D721Med (cell line): Measurements from ENCODE around the gene SETDB1.
"Not testable (repeated sequence)": the region's sequence is repeated elsewhere in the genome, so short reads cannot be mapped to it uniquely, and the experiment has no call there.

Experiments used
- DNase-seq: peaks from one replicate; pipeline ENCODE4 v3.0.0; 2011; ENCODE audit warnings: low spot score; ENCODE audit not compliant: insufficient read length
- FAIRE-seq: peaks from 2 replicates; lab custom pipeline; 2011; peaks lifted over from hg19 to GRCh38; lab: Jason Lieb, UNC
- TF ChIP-seq, protein P1 (sequence below): IDR thresholded peaks from 2 replicates; pipeline ENCODE4 v1.5.1; 2012; ENCODE audit warnings: mild to moderate bottlenecking, control low read depth; ENCODE audit not compliant: insufficient read depth; ENCODE audit errors: missing control alignments

The SETDB1 gene

DNA sequence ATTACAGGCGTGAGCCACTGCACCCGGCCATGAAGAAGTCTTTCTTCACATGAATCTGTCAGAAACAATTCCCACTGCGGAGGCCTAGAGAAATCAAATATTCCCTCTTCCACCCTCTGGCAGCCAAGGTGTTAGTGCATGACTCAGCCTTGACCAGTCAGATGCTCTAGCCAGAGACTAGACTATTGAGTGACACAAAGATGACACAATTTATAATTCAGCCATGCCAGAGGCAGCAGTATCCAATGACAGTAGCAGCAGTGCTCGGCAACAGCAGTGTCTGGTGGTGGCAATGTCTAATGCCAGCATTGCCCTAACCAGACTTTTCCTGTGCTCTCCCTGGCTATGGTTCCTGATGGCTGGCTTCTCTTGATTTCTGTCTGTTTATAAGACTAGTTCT lies 30.5 kb upstream of the SETDB1 start:
- FAIRE-seq (no peak), DNase-seq (no peak)
- TF ChIP-seq, protein P1, sequence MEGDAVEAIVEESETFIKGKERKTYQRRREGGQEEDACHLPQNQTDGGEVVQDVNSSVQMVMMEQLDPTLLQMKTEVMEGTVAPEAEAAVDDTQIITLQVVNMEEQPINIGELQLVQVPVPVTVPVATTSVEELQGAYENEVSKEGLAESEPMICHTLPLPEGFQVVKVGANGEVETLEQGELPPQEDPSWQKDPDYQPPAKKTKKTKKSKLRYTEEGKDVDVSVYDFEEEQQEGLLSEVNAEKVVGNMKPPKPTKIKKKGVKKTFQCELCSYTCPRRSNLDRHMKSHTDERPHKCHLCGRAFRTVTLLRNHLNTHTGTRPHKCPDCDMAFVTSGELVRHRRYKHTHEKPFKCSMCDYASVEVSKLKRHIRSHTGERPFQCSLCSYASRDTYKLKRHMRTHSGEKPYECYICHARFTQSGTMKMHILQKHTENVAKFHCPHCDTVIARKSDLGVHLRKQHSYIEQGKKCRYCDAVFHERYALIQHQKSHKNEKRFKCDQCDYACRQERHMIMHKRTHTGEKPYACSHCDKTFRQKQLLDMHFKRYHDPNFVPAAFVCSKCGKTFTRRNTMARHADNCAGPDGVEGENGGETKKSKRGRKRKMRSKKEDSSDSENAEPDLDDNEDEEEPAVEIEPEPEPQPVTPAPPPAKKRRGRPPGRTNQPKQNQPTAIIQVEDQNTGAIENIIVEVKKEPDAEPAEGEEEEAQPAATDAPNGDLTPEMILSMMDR, result no peak

DNA sequence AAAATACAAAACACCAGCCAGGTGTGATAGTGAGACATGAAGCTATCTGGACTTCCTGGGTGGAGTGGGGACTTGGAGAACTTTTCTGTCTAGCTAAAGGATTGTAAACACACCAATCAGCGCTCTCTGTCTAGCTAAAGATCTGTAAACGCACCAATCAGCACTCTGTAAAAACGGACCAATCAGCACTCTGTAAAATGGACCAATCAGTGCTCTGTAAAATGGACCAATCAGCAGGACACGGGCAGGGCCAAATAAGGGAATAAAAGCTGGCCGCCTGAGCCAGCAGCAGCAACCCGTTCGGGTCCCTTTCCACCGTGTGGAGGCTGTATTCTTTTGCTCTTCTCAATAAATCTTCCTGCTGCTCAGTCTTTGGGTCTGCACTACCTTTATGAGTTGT lies 26.4 kb upstream of the SETDB1 start:
- not testable (repeated sequence) for FAIRE-seq, DNase-seq

DNA sequence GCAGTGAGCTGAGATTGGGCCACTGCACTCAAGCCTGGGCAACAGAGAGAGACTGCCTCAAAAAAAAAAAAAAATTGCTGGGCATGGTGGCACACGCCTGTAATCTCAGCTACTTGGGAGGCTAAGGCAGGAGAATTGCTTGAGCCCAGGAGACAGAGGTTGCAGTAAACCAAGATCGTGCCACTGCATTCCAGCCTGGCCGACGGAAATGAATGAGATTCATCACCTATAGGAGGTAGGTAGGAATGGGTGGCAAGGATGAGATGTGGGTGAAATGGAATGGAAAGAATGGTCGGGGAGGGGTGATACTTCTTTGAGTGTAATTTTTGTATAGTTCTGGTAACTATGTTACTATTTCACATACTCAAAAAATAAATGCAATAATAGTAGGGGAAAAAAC lies 23.8 kb upstream of the SETDB1 start:
- FAIRE-seq (no peak), DNase-seq (no peak)
- TF ChIP-seq, protein P1, result no peak

DNA sequence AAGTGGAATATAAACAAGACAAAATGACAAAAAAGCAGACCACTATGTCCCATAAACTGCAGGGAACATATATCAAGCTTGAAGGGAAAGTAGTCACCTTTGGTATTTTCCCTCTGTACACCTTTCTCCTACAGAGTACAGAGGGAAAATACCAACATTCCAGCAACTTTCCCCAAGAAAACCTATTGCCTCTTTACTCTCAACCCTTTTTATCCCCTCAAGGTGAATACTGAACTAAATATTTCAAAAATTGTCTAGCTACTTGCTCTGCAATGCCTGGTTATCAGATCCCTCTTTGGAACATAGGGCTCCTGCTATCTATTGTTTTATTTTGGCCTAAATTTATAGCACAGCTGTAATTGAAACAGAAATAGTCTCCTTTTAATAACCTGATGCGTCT lies 23.4 kb upstream of the SETDB1 start:
- DNase-seq (no peak), FAIRE-seq (no peak)
- TF ChIP-seq, protein P1, result no peak

DNA sequence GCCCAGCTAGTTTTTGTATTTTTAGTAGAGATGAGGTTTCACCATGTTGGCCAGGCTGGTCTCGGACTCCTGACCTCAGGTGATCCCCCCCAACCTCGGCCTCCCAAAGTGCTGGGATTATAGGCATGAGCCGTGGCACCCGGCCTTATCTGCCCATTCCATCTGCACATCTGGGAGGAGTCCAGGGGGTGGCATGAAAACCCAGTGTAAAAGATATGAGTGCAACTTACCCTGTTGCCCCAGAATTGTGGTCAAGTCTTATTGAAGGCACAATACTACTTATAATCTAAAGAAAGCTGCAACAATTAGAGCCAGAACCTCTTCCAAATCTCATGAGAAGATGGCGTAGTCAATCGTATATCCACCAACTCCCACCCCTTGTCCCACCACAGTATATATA lies 20.9 kb upstream of the SETDB1 start:
- FAIRE-seq, result no peak
- TF ChIP-seq, protein P1, result no peak
- no peak for DNase-seq

DNA sequence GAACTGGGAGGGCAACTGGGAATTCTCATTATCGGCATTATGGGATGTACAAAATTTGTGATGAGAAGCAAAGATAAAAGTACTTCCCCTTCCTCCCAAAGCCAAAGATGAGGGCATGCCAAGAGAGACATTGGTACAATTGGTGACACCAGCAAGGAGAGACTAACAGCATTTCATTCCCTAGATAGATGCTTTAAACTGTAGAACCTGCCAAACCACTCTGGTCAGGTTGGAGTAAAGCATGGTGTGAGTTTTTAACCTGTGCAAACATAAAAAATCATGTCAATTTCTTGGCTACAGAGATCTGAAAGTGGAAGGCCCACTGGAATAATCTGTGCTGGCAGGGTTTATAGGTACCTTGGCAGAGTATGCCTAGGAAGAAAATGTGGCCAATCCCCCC lies 19.8 kb upstream of the SETDB1 start:
- no peak for DNase-seq
- no peak for FAIRE-seq
- TF ChIP-seq, protein P1, result no peak

DNA sequence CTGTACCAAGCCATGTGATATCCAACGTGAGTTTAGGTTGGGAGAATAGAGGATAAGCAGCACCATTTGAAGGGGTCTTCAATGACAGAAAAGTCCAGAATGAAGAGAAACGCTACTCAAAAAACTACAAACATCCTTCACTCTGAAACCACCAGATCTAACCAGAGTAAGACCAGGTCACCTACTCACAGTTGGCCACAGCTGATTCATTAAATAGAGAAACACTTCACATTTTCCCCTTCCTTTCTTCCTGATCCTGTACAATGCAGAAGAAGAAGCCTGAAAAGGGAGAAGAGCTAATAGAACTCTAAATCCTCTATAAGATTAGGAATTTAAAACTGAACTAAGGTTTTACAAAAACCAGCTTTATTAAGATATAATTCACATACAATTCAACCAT lies 19.4 kb upstream of the SETDB1 start:
- no peak for FAIRE-seq
- DNase-seq, result no peak
- TF ChIP-seq, protein P1, result no peak

DNA sequence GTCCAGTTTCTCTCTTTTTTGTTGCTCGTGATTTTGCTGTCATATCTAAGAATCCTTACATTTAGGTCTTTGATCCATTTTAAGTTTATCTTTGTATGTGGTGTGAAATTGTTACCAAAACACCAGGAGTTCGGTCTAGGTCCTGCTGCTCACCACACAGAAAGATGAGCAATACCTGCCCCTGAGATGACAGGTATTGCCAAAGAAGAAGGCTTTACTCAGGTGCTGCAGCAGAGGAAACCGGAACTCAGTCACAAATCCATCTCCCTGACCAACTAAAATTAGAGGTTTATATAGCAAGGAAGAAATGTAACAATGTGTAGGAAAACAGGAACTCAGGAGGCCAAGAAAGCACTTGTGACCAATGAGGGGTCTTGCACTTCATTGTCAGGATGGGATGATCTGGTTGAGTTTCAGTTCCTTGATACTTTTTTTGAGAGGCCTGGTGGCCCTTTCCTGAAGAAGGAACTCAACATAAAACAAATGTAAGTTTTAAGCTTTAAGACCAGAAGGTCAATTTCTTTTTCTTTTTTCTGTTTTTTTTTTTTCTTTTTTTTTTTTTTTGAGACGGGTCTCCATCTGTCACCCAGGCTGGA lies 16.5 kb upstream of the SETDB1 start:
- TF ChIP-seq, protein P1, result no peak
- no peak for FAIRE-seq
- no peak for DNase-seq
